Panc1 (cell line): ENCODE data around the gene DFFA. TPM values are rescaled to one million over a fixed set of nuclear protein-coding genes. Genes with fewer than 3 reads are reported as not detected.
A peak's percentile ranks its signal among the peaks of the same experiment; 100 is the strongest.
"Not testable (repeated sequence)": the region's sequence is repeated elsewhere in the genome, so short reads cannot be mapped to it uniquely, and the experiment has no call there.

ENCODE experiments used
- ATAC-seq: fragments of 200-7000 bp; cut with Tn5 transposase; 2 replicates; pipeline ENCODE4 v1.9.1; 2020; ENCODE audit warnings: mild to moderate bottlenecking, moderate library complexity
- BruUV-seq: library from RNA; stranded (reverse); fragments of 400-500 nt; replicated peaks from 2 replicates; lab custom pipeline; 2021; lab: Mats Ljungman, UMichigan
- CTCF ChIA-PET: fragments of 300-600 bp; sonication (Branson Sonifier 250); formaldehyde crosslinking; loops from one replicate; lab custom pipeline; 2022; ENCODE audit warnings: antibody characterized with exemption; lab: Charles Lee
- POLR2A ChIA-PET: fragments of 300-600 bp; sonication (Branson Sonifier 250); formaldehyde crosslinking; loops from one replicate; lab custom pipeline; 2022; ENCODE audit warnings: antibody characterized with exemption; lab: Charles Lee
- DNase-seq: peaks from one replicate; pipeline ENCODE4 v3.0.0-alpha.2; 2010; ENCODE audit warnings: low read depth, low spot score
- H3K27ac ChIP-seq: 2 replicates; pipeline ENCODE4 v1.5.1; 2011; ENCODE audit warnings: mild to moderate bottlenecking, low read length, inconsistent platforms
- H3K27me3 ChIP-seq: fragments of 200-500 bp; sonication (Bioruptor generic); 2 replicates; pipeline ENCODE4 v1.6.0; 2014; ENCODE audit warnings: low read length, inconsistent platforms; ENCODE audit not compliant: control insufficient read depth, insufficient read depth
- H3K36me3 ChIP-seq: fragments of 200-500 bp; sonication (Bioruptor generic); 2 replicates; pipeline ENCODE4 v1.5.1; 2014; ENCODE audit warnings: inconsistent platforms, mild to moderate bottlenecking, low read length, moderate library complexity; ENCODE audit not compliant: control insufficient read depth, insufficient read depth
- H3K4me1 ChIP-seq: 2 replicates; pipeline ENCODE4 v1.5.1; 2011; ENCODE audit warnings: inconsistent platforms, mild to moderate bottlenecking, low read length, moderate library complexity; ENCODE audit not compliant: control insufficient read depth, insufficient read depth
- H3K4me3 ChIP-seq, 2 experiments: 2 replicates each; pipeline ENCODE4 v1.5.1; 2011 to 2012; ENCODE audit warnings: low read depth in 2 of 2, low read length in 2 of 2, mild to moderate bottlenecking in 2 of 2, inconsistent platforms in 1 of 2, moderate library complexity in 1 of 2
- H3K9me3 ChIP-seq: fragments of 200-500 bp; sonication (Bioruptor generic); 2 replicates; pipeline ENCODE4 v1.5.1; 2014; ENCODE audit warnings: low read depth, mild to moderate bottlenecking, inconsistent platforms, low read length, moderate library complexity; ENCODE audit not compliant: control insufficient read depth, insufficient read depth
- CTCF ChIP-seq: fragments of 450-650 bp; IDR thresholded peaks from 2 replicates; pipeline ENCODE4 v1.5.1; 2017; ENCODE audit warnings: mild to moderate bottlenecking
- POLR2AphosphoS5 ChIP-seq: IDR thresholded peaks from 2 replicates; pipeline ENCODE4 v1.6.1; 2012; ENCODE audit warnings: mild to moderate bottlenecking, low read depth, low read length, moderate library complexity
- REST ChIP-seq, 2 experiments: IDR thresholded peaks; 2 replicates each; pipeline ENCODE4 v1.6.1; 2011 to 2012; ENCODE audit warnings: low read depth in 2 of 2, control low read depth in 1 of 2, low read length in 1 of 2, mild to moderate bottlenecking in 1 of 2, moderate library complexity in 1 of 2; ENCODE audit not compliant: insufficient read depth in 1 of 2
- SIN3A ChIP-seq: IDR thresholded peaks from 2 replicates; pipeline ENCODE4 v1.6.1; 2012; ENCODE audit warnings: low read depth, mild to moderate bottlenecking, low read length, moderate library complexity, borderline replicate concordance; ENCODE audit not compliant: insufficient read depth
- TCF7L2 ChIP-seq: IDR thresholded peaks from 2 replicates; pipeline ENCODE4 v1.6.1; 2011; ENCODE audit warnings: mild to moderate bottlenecking, low read depth, low read length, inconsistent platforms
- in situ Hi-C: cut with HindIII; loops from 2 replicates; pipeline ENCODE4 v1.10.0; 2016; ENCODE audit warnings: low sequenced_read_pairs, low pct_unique_long_range_greater_than_20kb
- intact Hi-C: fragments of 100-400 bp; cut with micrococcal nuclease; formaldehyde crosslinking; loops from one replicate; pipeline ENCODE4 v1.10.0; 2022; ENCODE audit not compliant: unreplicated experiment
- total RNA-seq: library from RNA; stranded (reverse); gene quantifications from one replicate; pipeline ENCODE4 v1.2.1, GENCODE V29; 2021; ENCODE audit not compliant: unreplicated experiment

The DFFA gene
- total RNA-seq, 1 experiment from 2014 or later, result 68.1 TPM

GRCh38 chr1:10506046-10506676 lies 33.8 kb upstream of the DFFA start:
- ATAC-seq, in situ Hi-C loops, H3K27me3 ChIP-seq, H3K9me3 ChIP-seq, POLR2A ChIA-PET, DNase-seq, intact Hi-C loops, BruUV-seq, H3K4me3 ChIP-seq, H3K36me3 ChIP-seq: not testable (repeated sequence)
- H3K4me1 ChIP-seq, result peaks cover 59% of the 10 kb centered on the region
- peak overlapping the region; percentile 94 for H3K27ac ChIP-seq
- CTCF ChIA-PET, result interaction anchor here (0.7 kb wide), 2 partner anchors 23 to 128 kb away, joined by 3 to 17 read pairs; no protein-coding TSS in a partner anchor

DNA sequence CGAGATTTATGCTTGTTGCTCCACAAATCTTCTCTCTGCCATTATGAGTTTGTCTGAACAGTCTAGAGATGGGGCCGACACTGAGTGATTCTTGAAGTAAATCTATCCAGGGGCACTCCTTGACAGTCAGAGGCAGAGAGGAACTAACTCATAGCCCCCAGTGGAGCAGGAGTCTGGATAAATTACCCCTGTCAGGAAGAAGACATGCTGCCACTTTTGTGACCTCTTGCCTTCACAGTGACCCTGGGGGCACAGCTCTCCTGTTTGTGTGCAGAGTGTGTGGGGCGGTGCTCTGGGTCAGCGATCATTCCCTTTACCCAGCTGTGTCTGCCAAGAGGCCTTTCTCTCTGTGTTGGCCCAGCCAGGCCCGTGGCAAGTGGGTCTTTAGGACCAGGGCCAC lies 31.9 kb upstream of the DFFA start:
- POLR2A ChIA-PET, result no interaction called here
- DNase-seq (no peak), ATAC-seq (no peak)
- Histone ChIP-seq H3K9me3 (no peaks in the 10 kb centered on the region), H3K4me1 (peaks cover 40% of the 10 kb centered on the region), H3K36me3 (no peaks in the 10 kb centered on the region), H3K27me3 (no peaks in the 10 kb centered on the region), H3K27ac (peak overlapping the region; percentile 58), H3K4me3 (no peak overlapping the region)
- BruUV-seq, result no TSS peak
- in situ Hi-C loops, result no loop called here
- intact Hi-C loops, result no loop called here
- CTCF ChIA-PET, result interaction anchor here (0.9 kb wide), 1 partner anchor 10 kb away, joined by 4 read pairs; no protein-coding TSS in a partner anchor
- TF ChIP-seq TCF7L2, result no peak
- no peak for TF ChIP-seq REST (IDR thresholded peaks at IDR 0.05; ENCODE audit: insufficient read depth in 1 of 2, low read depth in 2 of 2, low read length in 1 of 2)
- TF ChIP-seq CTCF, result no peak
- no peak for TF ChIP-seq SIN3A
- no peak for TF ChIP-seq POLR2AphosphoS5

- TF ChIP-seq REST (IDR thresholded peaks at IDR 0.05; ENCODE audit: insufficient read depth in 1 of 2, low read depth in 2 of 2, low read length in 1 of 2), result no peak
- no peak for TF ChIP-seq TCF7L2
- TF ChIP-seq SIN3A, result no peak
- TF ChIP-seq POLR2AphosphoS5, result no peak
- in situ Hi-C loops, result no loop called here
- intact Hi-C loops, result no loop called here
Measured at GRCh38 chr1:10502206-10502605, 29.9 kb upstream of the DFFA start.

More at GRCh38 chr1:10502206-10502605, 29.9 kb upstream of the DFFA start:
- ChIA-PET POLR2A (interaction anchor here (0.7 kb wide), 1 partner anchor 11 kb away, joined by 3 read pairs; no protein-coding TSS in a partner anchor), CTCF (interaction anchor here (0.7 to 0.9 kb wide), 4 partner anchors 7 to 505 kb away, joined by 3 to 4 read pairs (median 3); no protein-coding TSS in a partner anchor)
- no peaks in the 10 kb centered on the region for H3K36me3 ChIP-seq
- DNase-seq (no peak), ATAC-seq (no peak)
- no peak overlapping the region for H3K4me3 ChIP-seq
- H3K4me1 ChIP-seq, result peaks cover 21% of the 10 kb centered on the region
- no TSS peak for BruUV-seq
- H3K27me3 ChIP-seq, result no peaks in the 10 kb centered on the region
- H3K27ac ChIP-seq, result peak overlapping the region; percentile 56
- H3K9me3 ChIP-seq, result no peaks in the 10 kb centered on the region
